HG03521 (cell line): Measurements from ENCODE around the gene NUDT16.

Experiments
- ATAC-seq: cut with Tn5 transposase; IDR thresholded peaks from one replicate; pipeline ENCODE4 v1.9.1; 2021; ENCODE audit warnings: mild to moderate bottlenecking, moderate library complexity; ENCODE audit not compliant: unreplicated experiment

NUDT16 gene

DNA sequence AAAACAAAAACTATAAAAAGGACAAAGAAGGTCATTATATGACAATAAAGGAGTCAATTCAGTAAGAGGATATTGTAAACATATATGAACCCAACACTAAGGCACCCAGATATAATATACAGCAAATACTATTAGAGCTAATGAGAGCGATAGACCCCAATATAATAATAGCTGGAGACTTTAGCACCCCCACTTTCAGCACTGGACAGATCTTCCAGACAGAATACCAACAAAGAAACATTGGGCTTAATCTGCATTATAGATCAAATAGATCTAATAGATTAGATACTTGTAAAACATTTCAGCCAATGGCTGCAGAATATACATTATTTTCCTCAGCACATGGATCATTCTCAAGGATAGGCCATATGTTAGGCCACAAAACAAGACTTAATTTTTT lies 53.4 kb downstream of the NUDT16 start:
- ATAC-seq, result no peak
